Measurements from ENCODE around the gene ITIH6. TPM values are rescaled to one million over a fixed set of nuclear protein-coding genes. Genes with fewer than 3 reads are reported as not detected.
A peak's percentile ranks its signal among the peaks of the same experiment; 100 is the strongest.

The ITIH6 gene
- total RNA-seq, 1 experiment from 2014 or later, result not detected

GRCh38 chrX:54810532-54810931 is 12.5 kb upstream of the ITIH6 start:
- DNase-seq (ENCODE audit: unreplicated experiment), result no peak
- Mint-ChIP-seq H3K36me3 (ENCODE audit: insufficient read depth, unreplicated experiment) (peaks cover 24% of the 10 kb centered on the region), H3K4me1 (ENCODE audit: insufficient read depth, unreplicated experiment) (no peaks in the 10 kb centered on the region), H3K9me3 (ENCODE audit: unreplicated experiment) (no peaks in the 10 kb centered on the region), H3K27ac (ENCODE audit: low read depth, unreplicated experiment) (no peak overlapping the region), H3K4me3 (ENCODE audit: unreplicated experiment) (no peak overlapping the region), H3K27me3 (ENCODE audit: insufficient read depth, unreplicated experiment) (peaks cover 37% of the 10 kb centered on the region)
- ChIA-PET POLR2A (interaction anchor here (0.7 kb wide), 1 partner anchor 656 kb away, joined by 3 read pairs; no protein-coding TSS in a partner anchor), CTCF (interaction anchor here (0.6 kb wide), 1 partner anchor 81 kb away, joined by 3 read pairs; no protein-coding TSS in a partner anchor)
- TF ChIP-seq CTCF (IDR thresholded peaks at IDR 0.05; ENCODE audit: unreplicated experiment), result no peak
- intact Hi-C loops (cut with micrococcal nuclease), result no loop called here
- BruUV-seq (replicated peaks), result no TSS peak

GRCh38 chrX:54808605-54809483 is 10.8 kb upstream of the ITIH6 start:
- peak; percentile 93 for DNase-seq (ENCODE audit: unreplicated experiment)
- H3K27me3 Mint-ChIP-seq (ENCODE audit: insufficient read depth, unreplicated experiment), result peaks cover 49% of the 10 kb centered on the region
- H3K36me3 Mint-ChIP-seq (ENCODE audit: insufficient read depth, unreplicated experiment), result peaks cover 17% of the 10 kb centered on the region
- H3K9me3 Mint-ChIP-seq (ENCODE audit: unreplicated experiment), result no peaks in the 10 kb centered on the region
- intact Hi-C loops (cut with micrococcal nuclease), result no loop called here
- no peak for TF ChIP-seq CTCF (IDR thresholded peaks at IDR 0.05; ENCODE audit: unreplicated experiment)
- no peaks in the 10 kb centered on the region for H3K4me1 Mint-ChIP-seq (ENCODE audit: insufficient read depth, unreplicated experiment)
- H3K27ac Mint-ChIP-seq (ENCODE audit: low read depth, unreplicated experiment), result peak overlapping the region; percentile 82
- BruUV-seq (replicated peaks), result no TSS peak
- ChIA-PET CTCF (interaction anchor here (1.1 to 1.5 kb wide), 2 partner anchors 169 to 252 kb away, joined by 3 to 4 read pairs; no protein-coding TSS in a partner anchor), POLR2A (interaction anchor here (0.6 to 1.6 kb wide), 7 partner anchors 15 to 627 kb away, joined by 3 to 10 read pairs (median 4); partner anchors contain the start of gene APEX2)
- peak overlapping the region; percentile 94 for H3K4me3 Mint-ChIP-seq (ENCODE audit: unreplicated experiment)

GRCh38 chrX:54808109-54808604 is 10.1 kb upstream of the ITIH6 start:
- BruUV-seq (replicated peaks), result no TSS peak
- CTCF ChIA-PET, result interaction anchor here (0.7 to 1.5 kb wide), 3 partner anchors 40 to 253 kb away, joined by 3 to 4 read pairs (median 3); no protein-coding TSS in a partner anchor

More at GRCh38 chrX:54808109-54808604, 10.1 kb upstream of the ITIH6 start:
- POLR2A ChIA-PET, result interaction anchor here (0.6 to 1.6 kb wide), 6 partner anchors 15 to 626 kb away, joined by 3 to 10 read pairs (median 4); partner anchors contain the start of gene APEX2
- no peaks in the 10 kb centered on the region for H3K4me1 Mint-ChIP-seq (ENCODE audit: insufficient read depth, unreplicated experiment)
- peak overlapping the region; percentile 94 for H3K4me3 Mint-ChIP-seq (ENCODE audit: unreplicated experiment)
- H3K9me3 Mint-ChIP-seq (ENCODE audit: unreplicated experiment), result no peaks in the 10 kb centered on the region
- H3K36me3 Mint-ChIP-seq (ENCODE audit: insufficient read depth, unreplicated experiment), result peaks cover 10% of the 10 kb centered on the region
- intact Hi-C loops (cut with micrococcal nuclease), result no loop called here
- peaks cover 56% of the 10 kb centered on the region for H3K27me3 Mint-ChIP-seq (ENCODE audit: insufficient read depth, unreplicated experiment)
- no peak for TF ChIP-seq CTCF (IDR thresholded peaks at IDR 0.05; ENCODE audit: unreplicated experiment)
- DNase-seq (ENCODE audit: unreplicated experiment), result peak; percentile 23
- peak overlapping the region; percentile 82 for H3K27ac Mint-ChIP-seq (ENCODE audit: low read depth, unreplicated experiment)

Measured in MCF 10A (cell line).